Posterior cingulate gyrus (tissue), 11 donors: Measurements from ENCODE around the gene TSEN34.
"Not testable (repeated sequence)": the region's sequence is repeated elsewhere in the genome, so short reads cannot be mapped to it uniquely, and the experiment has no call there.

Source experiments
- DNase-seq, 10 donors: peaks; one replicate each; pipeline versions ENCODE4 v3.0.0 to v3.0.0-alpha.2; 2020 to 2021; ENCODE audit warnings: mixed read lengths in 3 of 10
- intact Hi-C: fragments of 100-400 bp; cut with DNase I; formaldehyde crosslinking; loops from one replicate; pipeline ENCODE4 v1.15.1; 2023

The TSEN34 gene

DNA sequence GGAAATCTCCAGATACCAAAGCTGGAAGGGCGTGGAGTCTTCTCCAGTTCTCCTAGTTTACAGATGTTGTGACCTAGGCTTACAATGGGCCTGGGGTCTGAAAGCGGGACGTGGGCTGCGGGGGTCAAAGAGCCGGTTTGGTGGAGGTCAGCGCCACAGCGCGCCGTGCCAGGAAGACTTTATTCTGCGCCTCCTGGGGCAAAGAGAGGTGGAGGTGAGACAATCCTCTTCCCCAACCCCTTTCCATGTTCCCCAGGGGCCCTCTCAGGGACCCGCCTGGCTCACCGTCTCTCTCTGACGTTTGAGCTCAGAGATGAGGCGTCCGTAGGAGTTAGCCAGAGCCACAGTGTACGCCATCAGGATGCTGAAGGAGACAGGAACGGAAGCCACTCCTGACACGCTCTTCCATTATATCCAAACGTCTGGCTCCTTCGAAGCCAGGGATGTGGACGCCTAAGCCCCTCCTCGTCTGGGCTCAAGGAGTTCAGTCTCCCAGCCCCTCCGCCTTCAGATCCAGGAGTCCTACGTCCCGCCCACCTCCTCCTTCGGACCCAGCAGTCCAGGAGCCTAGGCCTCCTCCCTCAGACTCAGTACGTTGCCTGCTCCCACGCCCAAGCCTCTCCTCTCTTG is 30.8 kb upstream of the TSEN34 start:
- no peak for DNase-seq
- intact Hi-C loops: no loop called here

DNA sequence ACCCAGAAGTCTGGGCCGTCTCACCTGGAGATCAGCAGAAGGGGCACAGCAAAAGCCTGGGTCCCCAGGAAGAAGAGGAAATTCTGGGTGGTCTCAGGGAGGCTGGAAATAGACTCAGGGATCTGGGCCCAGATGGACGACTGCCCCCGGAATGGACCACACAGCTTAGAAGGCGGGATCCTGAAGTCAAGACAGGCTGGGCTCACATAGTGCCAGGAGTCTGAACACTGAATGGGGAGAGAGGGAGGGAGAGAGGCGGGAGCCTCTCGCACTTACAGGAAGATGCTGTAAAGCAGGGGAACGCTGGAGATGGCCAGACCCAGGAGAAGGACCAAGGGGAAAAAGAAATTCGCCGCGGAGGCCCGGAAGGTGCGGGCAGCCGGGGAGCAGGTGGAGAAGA is 30.3 kb upstream of the TSEN34 start:
- intact Hi-C loops: no loop called here
- DNase-seq: no peak

DNA sequence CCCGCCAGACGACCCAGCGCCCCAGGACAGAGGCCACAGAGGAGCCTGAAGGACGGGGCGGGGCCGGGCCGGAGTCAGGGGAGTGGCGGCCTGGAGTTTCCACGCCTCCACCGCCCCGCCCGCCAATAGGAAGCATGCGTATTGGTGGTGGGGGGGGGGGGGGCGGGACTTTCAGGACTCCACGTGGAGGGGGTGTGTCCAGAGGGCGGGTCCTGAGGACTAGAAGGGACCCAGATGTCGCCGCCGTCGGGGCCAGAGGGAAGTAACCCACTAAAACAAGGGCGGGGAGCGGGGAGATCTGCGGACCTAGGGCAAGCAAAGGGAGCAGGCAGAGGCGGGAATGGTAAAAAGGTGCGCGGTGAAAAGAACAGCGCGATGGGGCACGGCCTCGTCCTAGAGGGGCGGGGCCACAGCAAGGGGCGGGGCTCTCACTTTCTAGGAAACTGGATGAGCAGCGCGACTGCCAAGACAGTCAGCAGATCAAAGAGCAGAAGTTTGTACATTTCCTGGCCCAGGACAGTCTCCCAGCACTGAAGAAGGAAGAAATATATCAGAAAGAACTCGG is 28.8 kb upstream of the TSEN34 start:
- peak in 6 of 10 donors; percentile 24 to 91 (median 40) for DNase-seq
- intact Hi-C loops: no loop called here

DNA sequence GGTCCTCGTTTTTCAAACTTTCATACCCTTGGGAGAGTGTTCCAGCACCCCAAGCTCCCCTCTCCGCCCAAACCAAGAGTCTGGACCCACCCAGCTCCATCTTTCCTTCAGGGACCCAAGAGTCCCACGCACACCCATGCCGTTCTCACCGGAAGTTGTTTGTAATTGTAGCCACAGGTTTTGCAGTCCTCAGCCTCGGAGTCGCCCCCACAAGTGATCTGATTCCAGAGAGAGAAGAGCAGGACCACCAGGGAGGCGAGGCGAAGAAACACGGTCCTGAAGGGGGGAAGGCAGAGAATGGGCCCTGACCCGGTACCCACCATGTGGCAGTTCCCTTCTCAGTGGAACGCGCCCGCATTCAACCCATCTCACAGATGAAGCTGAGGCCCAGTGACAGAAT is 28.2 kb upstream of the TSEN34 start:
- DNase-seq: no peak
- intact Hi-C loops: no loop called here

DNA sequence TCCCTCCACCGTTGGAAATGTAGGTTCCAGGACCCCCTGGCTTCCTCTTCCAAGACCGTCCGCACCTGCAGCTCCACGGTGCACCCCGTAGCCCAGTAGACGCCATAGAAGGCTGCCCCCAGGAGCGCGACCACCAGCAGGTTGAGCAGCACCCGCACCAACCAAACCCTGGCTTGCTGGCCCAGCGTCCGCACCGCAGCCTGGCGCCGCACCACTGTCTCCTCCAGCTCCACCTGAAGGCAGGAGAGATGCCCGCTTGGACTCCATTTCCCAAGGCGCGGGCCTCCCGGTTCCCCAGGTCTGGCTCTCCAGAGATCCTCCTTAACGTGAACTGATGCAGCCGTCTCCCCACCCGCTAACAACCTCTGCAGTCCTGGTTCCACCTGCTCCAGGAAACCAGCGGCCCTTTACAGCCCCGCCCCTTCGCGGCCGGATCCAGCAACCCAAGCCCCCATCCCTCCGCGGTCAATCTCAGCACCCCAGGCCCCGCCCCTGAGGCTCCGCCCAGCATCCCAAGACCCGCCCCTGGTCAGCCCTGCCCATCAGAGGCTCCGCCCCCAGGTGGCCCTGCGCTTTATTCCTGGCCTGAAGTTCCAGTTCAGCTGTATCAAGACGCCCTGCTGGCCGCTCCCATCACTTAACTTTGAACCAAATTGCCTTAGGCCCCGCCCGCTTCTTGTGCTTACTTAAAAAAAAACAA is 26.6 kb upstream of the TSEN34 start:
- DNase-seq: no peak
- intact Hi-C loops: no loop called here

DNA sequence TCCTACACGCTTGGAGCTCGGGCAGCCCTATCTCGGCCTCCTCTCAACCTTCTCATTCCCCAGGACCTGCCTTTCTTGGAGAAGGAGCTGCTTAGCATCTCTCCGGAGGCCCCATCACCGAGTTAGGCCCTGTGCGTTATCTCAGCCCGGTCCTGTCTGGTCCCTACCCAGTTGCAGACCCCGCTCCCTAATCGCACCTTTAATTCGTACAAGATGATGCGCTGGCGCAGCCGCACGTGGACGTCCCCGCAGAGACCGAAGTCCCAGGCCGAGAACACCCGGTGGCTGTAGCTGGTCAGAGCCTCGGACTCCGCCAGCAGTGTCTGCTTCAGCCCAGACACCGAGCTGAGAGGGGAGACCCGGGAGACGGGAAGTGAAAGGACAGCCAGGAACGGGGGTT is 25.9 kb upstream of the TSEN34 start:
- no peak for DNase-seq
- intact Hi-C loops: no loop called here

DNA sequence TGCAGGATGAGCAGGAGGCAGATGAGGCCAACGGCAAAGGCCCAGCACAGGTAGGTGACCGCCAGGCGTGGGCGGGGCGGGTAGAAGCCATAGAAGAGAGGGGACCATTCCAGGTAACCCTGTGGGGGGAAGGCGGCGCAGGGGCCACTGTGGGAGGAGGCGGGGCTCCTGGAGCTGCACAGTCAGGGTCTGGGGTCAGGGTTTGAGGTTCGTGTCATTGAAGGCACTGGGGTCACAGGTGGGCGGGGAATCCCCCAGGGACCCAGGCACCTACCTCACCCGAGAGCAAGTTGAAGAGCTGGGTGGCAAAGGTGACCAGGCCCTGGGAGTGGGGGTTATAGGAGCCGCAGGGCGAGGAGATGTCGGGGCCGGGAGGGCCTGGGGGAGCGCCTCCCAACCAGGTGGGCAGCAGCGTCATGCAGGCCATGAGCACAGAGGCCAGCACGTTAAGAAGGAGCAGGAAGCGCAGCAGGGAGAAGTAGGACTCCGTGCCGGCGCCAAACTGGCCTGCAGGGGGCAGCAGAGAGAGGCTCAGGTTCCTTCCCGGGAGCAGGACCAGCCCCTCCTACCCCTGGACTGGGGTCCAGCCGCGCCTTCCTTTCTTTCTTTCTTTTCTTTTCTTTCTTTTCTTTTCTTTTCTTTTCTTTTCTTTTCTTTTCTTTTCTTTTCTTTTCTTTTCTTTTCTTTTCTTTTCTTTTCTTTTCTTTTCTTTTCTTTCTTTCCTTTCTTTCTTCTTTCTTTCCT is 22.8 kb upstream of the TSEN34 start:
- intact Hi-C loops: loop anchor here (1.0 kb wide), 1 partner anchor 63 kb away; no protein-coding TSS in a partner anchor
- peak; percentile 77 to 98 (median 96) for DNase-seq

DNA sequence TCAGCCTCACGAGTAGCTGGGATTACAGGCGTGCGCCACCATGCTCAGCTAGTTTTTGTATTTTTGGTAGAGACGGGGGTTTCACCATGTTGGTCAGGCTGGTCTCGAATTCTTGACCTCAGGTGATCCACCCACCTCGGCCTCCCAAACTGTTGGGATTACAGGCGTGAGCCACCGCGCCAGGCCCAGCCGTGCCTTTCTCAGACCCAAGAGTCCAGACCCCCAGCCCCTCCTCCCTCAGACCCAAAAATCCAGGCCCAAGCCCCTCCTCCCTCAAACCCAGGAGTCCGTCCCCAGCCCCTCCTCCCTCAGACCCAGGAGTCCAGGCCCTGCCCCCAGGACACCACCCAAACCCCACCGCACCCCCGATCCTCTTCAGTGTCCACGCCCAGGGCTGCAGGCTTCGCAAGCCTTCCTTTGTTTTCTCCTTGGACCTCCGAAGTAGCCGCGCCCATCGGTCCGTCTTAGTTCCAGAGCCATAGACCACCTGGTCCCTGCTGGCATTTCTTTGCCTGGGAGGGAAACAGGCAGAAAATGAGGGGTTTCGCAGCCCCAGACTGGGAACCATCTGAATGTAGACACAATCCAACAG is 21.9 kb upstream of the TSEN34 start:
- DNase-seq: peak in 1 of 10 donors; percentile 77
- intact Hi-C loops: no loop called here

DNA sequence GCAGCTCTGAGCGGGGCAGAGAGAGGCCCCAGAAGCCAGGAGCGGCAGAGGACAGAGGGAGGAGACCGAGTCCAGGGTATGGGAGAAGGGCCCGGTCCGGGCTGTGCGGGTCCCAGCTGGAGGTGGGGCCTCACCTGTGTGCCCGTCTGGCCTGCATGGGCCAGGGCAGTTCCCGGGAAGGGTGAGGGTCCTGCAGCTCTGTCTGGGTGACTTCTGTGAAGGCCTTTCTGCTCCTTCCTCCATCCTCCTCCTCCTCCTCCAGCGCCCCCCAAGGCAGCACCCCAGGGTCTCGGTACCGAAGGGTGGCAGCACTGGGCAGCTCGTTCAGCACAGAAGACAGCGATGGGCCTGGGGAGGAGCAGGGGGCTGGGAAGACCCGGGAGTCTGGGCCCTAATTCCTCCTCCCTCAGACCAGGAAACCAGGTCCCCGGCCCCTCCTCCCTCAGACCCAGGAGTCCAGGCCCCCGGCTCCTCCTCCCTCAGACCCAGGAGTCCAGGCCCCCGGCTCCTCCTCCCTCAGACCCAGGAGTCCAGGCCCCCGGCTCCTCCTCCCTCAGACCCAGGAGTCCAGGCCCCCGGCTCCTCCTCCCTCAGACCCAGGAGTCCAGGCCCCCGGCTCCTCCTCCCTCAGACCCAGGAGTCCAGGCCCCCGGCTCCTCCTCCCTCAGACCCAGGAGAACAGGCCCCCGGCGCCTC is 19.2 kb upstream of the TSEN34 start:
- DNase-seq: peak in 2 of 10 donors; percentile 31 to 46
- intact Hi-C loops: not testable (repeated sequence)

DNA sequence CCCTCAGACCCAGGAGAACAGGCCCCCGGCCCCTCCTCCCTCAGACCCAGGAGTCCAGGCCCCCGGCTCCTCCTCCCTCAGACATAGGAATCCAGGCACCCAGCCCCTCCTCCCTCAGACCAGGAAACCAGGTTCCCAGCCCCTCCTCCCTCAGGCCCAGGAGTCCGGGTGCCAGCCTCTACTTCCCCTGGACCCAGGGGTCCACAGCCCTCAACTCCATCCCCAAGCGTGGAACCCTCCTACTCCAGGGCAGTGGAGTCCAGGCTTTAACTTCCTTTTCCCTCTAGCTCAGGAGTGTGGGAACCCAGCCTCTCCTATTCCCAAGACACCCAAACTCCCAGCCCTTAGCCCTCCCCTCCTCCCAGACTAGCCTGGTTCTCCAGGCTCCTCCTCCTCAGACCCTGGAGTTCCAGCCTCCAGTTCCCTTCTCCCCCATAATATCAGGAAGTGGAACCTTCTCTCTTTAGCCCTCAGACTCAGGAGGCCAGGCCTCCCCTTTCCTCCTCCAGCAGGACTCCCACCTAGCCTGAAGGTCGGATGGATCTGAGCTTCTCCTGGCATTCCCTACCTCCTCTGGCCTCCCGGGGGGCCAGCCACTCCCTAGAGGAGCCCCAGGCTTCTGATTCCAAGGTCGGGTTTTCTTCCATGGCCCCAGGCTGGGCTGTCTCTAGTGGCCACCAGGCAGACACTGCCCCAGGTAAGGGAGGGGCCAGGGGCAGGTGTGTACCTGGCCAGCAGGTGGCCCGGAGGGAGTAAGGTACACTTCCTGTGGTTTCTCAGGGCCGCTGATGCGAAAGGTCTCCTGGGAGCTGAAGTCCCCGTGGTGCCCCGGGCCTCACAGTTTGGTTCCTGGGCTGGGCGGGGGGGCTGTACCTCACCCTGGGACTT is 18.4 kb upstream of the TSEN34 start, which contains the start of gene TMC4:
Gene TMC4 (minus strand): TSS at position 690 of the 888 bp plus-strand sequence. CDS start 43 bp downstream, at position 647.
- intact Hi-C loops: no loop called here
- DNase-seq: peak in 2 of 10 donors; percentile 53 to 57

DNA sequence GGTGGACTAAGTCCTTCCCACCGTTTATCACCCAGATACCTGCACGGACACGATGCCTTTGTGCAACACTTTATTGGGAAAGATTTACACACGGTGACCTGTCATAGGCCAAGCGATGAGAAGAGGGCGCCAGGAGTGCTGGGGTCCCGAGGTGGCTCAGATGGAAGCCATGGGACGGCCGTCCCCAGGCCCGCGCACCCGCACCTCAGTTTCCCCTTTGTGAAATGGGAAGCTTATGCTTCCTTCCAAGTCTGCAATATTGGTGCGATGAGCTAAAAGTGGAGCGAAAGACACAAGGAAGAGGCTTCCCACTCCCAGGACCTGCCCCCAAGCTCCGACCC is 17.8 kb upstream of the TSEN34 start:
- intact Hi-C loops: no loop called here

DNA sequence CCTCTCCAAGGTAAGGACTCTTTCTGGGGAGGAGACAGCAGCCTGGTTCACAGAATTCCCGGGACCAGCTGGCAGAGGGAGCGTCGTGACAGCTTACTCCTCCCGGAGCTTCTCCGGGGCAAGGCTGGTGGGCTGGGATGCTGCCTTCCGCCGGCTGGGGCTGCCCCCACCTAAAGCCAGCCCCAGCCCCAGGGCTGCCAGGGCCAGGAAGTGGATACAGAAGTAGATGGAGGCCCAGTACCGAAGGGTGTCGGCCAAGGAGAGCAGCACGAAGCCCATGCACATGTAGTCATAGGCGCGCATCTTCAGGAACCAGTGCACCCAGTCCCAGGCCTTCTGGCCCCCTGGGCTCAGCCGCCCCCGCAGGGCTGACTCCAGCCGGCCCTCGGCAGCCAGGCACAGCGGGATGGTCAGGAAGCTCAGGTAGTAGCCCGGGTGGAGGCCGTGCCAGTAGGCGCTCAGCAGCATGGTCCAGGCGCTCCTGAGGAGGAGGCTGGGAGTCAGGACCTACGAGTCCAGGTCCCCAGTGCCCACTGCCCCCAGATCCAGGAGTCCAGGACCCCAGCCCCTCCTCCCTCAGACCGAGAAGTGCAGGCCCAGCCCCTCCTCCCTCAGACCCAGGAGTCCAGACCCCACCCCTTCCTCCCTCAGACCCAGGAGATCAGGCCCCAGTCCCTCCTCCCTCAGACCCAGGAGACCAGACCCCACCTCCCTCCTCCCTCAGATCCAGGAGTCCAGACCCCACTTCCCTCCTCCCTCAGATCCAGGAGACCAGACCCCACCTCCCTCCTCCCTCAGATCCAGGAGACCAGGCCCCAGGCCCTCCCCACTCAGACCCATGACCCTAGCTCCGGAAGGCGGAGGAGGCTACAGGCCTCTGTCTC is 16.9 kb upstream of the TSEN34 start:
- intact Hi-C loops: no loop called here
- DNase-seq: peak in 1 of 10 donors; percentile 62

More for the DNA sequence above, 17.8 kb upstream of the TSEN34 start:
- peak in 1 of 10 donors; percentile 7 for DNase-seq

DNA sequence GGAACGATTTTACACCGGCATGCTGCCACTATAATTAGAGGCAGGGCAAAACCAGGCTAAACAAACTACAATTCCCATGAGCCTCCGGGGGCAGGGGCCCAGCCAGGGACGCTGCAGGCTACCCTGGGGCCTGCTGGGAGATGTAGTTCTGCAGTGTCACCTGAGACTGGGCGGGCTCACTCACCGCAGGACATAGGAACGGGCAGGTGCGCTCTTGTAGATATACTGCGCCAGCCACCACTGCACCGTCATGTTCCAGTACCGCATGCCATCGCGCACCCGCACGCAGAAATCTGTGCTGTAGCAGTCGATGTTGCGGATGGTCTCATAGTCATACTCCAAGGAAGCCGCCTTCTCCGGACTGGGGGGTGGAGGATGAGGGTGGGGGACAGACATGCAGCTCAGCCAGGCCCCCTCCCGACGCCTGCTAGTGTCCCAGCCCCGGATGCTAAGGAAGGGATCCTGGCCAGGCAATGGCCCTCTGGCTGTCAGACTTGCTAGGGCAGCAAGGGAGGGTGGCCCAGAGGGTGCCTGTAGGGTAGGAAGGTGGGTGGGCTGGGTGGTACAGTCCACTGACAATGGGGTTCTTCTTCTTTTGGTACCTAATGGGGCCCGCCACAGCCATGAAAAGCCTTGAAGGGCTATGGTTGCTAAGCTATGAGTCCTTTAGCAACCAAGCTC is 12.4 kb upstream of the TSEN34 start:
- DNase-seq: peak in 8 of 10 donors; percentile 38 to 94 (median 59)
- intact Hi-C loops: no loop called here

DNA sequence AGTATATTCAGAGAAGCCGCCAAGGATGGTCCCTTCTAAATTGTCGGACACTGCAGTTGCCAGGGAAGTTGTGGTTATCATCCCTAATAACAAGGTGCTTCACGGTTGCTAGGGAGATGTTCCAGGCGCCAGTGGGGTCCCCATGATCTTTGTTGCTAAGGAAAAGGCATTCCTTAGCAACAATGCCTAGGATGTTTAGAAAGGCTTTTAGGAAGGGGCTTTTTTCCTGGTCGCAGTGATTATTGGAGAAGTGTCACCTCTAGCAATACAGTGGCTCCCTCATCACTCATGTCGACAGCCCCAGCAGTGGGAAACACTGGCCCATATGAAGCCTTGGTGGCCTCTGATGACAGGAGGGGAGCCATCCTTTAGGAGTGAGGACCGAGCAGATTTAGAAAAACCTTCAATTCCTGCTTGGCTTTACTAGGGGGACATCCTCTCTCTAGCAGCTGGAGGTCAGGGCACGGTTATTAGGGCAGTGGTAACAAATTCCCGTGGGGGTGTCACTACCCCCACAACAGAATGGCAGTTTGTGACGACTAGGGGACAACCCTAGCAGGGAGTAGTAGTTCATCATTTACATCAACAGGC is 11.8 kb upstream of the TSEN34 start:
- intact Hi-C loops: no loop called here
- no peak for DNase-seq

DNA sequence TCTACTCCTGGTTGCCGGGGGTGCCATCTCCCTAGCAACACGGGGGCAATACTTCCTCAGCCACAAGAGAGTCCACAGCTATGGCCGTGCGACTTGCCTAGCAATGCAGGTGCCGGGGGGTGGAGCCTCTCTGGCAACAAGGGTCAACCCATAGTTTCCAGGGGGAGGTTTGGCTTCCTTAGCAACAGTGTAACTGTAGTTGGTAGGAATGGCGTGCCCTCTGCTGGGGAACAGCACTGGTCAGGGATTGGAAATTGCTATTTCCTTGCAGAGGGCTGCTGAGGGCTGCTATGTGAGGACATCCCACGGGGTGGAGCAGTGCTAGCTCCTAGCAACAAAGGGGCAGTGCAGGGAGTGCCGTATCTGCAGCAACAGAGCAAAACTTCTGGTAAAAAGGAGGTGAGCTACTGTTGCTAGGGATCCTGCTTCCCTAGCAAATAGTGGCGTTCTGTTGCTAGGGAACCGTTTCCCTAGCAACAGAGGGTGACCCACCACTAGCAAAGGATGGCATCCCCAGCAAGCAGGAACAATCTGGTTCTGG is 11.1 kb upstream of the TSEN34 start:
- intact Hi-C loops: no loop called here

DNA sequence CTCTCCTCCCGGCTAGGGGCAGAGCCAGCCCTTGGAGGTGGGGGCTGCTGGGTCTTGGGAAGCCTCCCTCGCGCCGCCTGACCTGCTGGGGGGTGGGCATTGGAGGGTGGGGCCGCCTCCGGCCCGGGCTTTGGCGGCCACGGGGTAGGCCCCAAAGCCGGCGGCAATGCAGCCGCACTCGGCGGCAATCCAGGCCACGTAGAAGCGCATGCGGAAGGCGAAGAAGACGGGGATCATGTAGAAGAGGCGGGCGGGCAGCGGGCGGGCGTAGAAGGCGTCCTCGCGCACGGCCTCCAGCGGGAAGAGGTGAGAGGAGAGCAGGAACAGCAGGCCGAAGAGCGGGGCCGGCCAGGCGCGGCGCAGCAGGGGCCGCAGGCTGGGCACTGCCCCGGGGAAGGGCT is 10.4 kb upstream of the TSEN34 start:
- intact Hi-C loops: no loop called here
- peak in 1 of 10 donors; percentile 73 for DNase-seq

More for the DNA sequence above, 11.1 kb upstream of the TSEN34 start:
- DNase-seq: peak in 9 of 10 donors; percentile 39 to 95 (median 64)

DNA sequence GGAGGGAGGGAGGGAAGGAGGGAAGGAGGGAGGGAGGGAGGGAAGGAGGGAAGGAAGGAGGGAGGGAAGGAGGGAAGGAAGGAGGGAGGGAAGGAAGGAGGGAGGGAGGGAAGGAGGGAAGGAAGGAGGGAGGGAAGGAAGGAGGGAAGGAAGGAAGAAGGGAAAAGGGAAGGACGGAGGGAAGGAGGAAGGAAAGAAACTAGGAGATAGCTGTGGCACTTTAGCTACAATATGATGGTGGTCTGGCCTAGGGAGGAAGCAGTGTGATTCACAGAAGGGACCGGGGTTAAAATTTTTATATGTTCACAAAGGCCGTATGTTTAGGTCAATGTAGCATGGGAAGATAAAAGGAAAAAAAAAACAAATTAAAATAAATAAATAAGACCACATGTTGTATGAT is 9.2 kb upstream of the TSEN34 start:
- DNase-seq, intact Hi-C loops: not testable (repeated sequence)
